Ovary (tissue), 3 donors: ENCODE measurements around the gene MARCHF2.

Experiments used
- CTCF ChIP-seq, 3 donors: fragments of 450-650 bp in 2 of 3; fragments of 200-600 bp in 1 of 3; IDR thresholded peaks; one replicate each; pipeline versions ENCODE4 v1.5.1 to v1.8.0; 2016 to 2022; ENCODE audit warnings: antibody characterized with exemption in 3 of 3, mild to moderate bottlenecking in 1 of 3
- EP300 ChIP-seq: sonication (generic); formaldehyde crosslinking; IDR thresholded peaks from one replicate; pipeline ENCODE4 v1.6.1; 2017; ENCODE audit warnings: antibody characterized with exemption
- POLR2A ChIP-seq: fragments of 450-650 bp; IDR thresholded peaks from one replicate; pipeline ENCODE4 v1.6.1; 2017; ENCODE audit warnings: antibody characterized with exemption, mild to moderate bottlenecking, moderate library complexity
- donor health status: DM: no; HTN: no; CAD: no.

DNA sequence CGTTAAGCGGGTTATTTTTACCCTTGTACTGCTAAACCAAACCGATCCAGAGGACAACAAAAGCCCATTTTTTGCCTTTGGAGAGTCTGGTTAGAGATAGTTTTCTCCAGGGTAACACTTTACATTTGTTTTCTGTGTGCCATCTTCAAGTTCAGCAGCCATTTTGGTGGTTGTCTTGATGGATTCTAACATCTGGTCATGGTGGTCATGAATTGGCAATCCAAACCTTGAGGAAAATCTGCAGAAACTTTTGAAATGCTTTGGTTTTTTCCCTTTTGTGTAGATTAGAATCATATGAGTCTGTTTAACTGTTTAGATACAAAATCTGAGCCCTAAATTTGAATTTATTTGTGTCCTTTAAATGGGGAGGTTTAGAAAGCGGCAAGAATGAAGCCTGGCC lies 48.3 kb downstream of the MARCHF2 start:
- TF ChIP-seq CTCF (IDR thresholded peaks at IDR 0.05) (no peak), EP300 (no peak), POLR2A (no peak)
